ENCODE measurements around the gene POLR2J2.
"Not testable (repeated sequence)": the region's sequence is repeated elsewhere in the genome, so short reads cannot be mapped to it uniquely, and the experiment has no call there.

POLR2J2 gene

GRCh38 chr7:102671956-102672307 is 469 bp upstream of the POLR2J2 start:
- DNase-seq (ENCODE audit: low spot score) = not testable (repeated sequence)

DNA sequence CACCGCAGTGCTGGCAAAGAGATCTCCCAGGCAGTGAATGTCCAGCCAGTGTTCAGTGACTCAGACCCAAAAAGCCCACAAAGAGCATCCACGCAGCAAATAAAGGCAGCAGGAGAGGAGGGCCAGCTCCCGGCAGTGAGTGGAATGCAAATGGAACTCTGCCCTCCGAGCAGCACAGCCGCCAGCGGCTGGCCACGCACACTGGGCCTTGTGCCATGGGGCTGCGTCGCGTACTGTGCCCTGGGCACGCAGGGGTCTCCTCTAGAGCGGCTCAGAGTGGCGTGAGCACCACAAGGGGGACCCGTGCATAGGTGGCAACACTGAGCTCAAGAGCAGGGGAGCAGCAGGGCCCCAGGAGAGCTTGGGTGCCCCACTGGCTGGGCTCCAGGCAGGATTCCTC is 3.9 kb downstream of the POLR2J2 start:
- not testable (repeated sequence) for DNase-seq (ENCODE audit: low spot score)

GRCh38 chr7:102666850-102667249 is 4.6 kb downstream of the POLR2J2 start:
- DNase-seq (ENCODE audit: low spot score) = not testable (repeated sequence)

GRCh38 chr7:102664765-102665164 is 6.7 kb downstream of the POLR2J2 start:
- DNase-seq (ENCODE audit: low spot score) = not testable (repeated sequence)

- DNase-seq (ENCODE audit: low spot score) = not testable (repeated sequence)
Measured at GRCh38 chr7:102649924-102650323, 21.5 kb downstream of the POLR2J2 start, which contains the start of gene SPDYE2B. Gene SPDYE2B, plus strand, starts transcription at chr7:102650319. Its CDS starts 2,030 bp downstream, at chr7:102652349.

DNA sequence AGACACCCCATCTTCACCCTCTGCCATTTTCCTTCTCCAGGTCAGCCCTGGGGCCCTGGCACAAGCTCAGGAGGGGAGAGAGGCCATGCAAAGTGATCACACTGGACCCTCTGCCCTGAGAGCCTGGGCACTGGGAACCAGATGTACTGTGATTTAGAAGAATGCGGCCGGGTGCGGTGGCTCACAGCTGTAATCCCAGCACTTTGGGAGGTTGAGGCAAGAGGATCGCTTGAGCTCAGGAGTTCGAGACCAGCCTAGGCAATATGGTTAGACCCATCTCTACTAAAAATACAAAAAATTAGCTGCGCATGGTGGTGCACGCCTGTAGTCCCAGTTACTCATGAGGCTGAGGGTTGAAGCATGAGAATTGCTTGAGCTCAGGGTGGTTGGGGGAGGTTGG is 23.6 kb downstream of the POLR2J2 start:
- DNase-seq (ENCODE audit: low spot score) = not testable (repeated sequence)

- not testable (repeated sequence) for DNase-seq (ENCODE audit: low spot score)
Measured at GRCh38 chr7:102643404-102643803, 28.1 kb downstream of the POLR2J2 start.

DNA sequence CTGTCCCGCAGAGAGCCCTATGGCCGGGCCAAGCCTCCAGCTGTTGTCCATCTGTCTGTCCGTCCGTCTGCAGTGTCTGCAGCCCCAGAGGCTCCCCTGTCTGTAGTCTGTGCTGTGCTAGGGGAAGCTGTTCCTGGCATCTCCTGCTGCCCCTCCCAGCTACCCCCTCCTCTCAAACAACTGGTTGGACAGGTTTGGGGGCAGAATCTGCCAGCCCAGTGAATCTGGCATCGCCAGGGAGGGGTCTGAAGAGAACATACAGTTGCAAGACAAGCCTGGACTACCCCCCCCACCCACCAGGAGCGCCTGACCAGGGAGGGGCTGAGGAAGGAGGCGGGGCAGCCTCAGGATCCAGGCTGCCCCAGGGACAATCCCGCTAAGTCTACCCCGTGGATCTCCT is 28.8 kb downstream of the POLR2J2 start, which contains the start of gene UPK3BL1:
UPK3BL1 (minus strand) TSS at position 101 of the 400 bp plus-strand sequence; CDS start at position 51, 50 bp downstream.
- not testable (repeated sequence) for DNase-seq (ENCODE audit: low spot score)

DNA sequence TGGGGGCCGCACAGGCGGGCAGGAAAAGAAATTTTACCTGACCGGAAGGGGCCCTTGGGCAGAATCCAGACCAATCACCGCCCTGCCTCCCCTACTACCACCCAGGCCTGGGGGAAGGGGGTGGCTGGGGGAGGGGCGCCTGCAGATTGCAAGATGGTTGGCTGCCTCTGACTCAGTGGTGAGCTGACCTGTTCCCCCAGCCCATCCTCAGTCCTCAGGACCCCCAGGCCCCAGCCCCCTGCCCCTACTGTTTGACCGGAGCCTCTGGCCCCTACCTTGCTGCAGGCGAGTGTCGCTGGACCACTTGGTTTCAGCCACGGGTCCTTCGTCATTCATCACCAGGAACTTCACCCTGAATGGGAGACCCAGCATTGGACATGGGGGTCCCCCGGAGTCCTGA is 32.6 kb downstream of the POLR2J2 start:
- not testable (repeated sequence) for DNase-seq (ENCODE audit: low spot score)

GRCh38 chr7:102636956-102637355 is 34.5 kb downstream of the POLR2J2 start:
- not testable (repeated sequence) for DNase-seq (ENCODE audit: low spot score)

DNA sequence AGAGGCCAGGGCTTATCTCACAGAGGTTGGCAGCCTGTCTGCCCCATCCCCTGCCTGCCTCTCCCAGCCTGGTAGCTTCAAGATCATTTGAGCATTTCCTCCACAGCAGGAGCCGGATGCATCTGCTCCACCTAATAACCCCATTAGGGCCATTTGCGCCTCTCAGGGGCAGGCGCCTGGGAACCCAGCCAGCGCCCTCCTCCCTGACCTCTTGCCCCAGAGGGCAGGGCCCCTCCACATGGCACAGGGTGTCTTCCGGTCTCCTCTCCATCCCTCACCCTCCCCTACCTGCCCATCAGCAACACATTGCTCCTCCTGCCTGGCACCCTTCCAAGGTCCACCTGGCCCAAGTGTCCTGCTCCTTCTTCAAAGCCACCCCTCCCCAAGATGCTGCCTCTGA is 36.1 kb downstream of the POLR2J2 start:
- DNase-seq (ENCODE audit: low spot score) = not testable (repeated sequence)

- DNase-seq (ENCODE audit: low spot score) = not testable (repeated sequence)
Measured at GRCh38 chr7:102634299-102634698, 37.2 kb downstream of the POLR2J2 start.

DNA sequence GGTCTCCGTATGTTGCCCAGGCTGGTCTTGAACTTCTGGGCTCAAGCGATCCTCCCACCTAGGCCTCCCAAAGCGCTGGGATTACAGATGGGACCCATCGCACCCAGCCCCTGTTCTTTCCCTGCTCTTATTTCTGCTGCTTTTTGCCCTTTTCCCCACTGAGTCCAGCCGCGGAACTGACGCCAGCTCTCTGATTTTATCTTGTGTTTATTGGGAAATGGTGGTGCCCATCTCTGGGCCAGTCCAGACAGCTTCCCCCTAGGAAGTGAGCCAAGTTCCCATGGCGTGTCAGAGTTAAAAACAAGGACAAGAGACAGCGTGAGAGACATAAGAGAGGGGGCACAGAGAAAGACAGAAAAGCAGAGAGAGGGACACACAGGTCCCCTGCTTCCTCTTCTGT is 40.8 kb downstream of the POLR2J2 start:
- not testable (repeated sequence) for DNase-seq (ENCODE audit: low spot score)

DNA sequence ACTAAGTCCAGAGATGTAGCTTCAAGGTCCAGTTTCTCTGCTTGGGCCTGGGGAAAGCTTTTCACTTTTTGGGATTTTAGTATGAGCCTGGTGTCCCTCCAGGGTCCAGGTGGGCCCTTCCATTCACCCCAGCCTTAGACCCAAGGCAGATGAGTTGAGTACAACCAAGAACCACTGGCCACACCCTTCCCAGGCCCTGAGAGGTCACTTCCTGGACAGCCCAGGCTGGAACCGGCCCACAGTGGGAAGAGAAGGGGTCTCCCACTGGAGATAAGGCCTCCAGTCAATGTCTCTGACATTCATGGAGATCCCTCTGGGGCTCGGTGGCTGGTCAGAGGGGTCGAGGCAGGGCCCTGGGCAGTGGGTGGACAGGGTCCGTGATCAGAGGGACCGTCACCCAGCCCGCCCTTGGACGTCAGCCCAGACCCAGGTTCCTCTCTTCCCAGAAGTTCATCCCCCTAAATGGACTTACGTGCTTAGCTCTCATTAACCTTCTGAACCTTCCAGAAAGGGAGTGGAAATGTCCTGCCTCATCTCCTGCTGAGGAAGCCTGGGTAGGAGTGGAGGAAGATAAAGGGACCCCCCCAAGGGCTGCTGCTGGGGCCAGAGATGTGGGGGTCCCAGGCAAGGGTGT is 44.1 kb downstream of the POLR2J2 start:
- DNase-seq (ENCODE audit: low spot score) = not testable (repeated sequence)

DNA sequence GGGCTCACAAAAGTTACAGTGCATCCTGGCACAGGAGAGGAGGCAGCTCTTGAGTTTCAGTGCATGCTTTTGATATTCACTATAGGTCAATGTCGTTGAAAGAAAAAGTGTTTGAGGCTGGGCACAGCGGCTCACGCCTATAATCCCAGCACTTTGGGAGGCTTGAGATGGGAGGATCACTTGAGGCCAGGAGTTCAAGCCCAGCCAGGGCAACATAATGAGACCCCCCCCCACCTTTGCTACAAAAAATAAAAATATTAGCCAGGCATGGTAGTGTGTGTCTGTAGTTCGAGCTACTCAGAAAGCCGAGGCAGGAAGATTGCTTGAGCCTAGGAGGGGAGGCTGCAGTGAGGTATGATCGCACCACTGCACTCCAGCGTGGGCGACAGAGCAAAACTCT is 53.3 kb downstream of the POLR2J2 start:
- DNase-seq (ENCODE audit: low spot score) = not testable (repeated sequence)

- not testable (repeated sequence) for DNase-seq (ENCODE audit: low spot score)
Measured at GRCh38 chr7:102616507-102617125, 54.8 kb downstream of the POLR2J2 start, which contains the start of gene RASA4. Gene RASA4, minus strand, starts transcription at chr7:102616756. Its CDS starts 67 bp downstream, at chr7:102616689.

Measured in GM03348 (cell line).